Gastrocnemius medialis (tissue), 4 donors: ENCODE data around the gene CIROP.

Experiments
- CTCF ChIP-seq, 5 experiments: fragments of 450-650 bp in 3 of 5; fragments of 200-600 bp in 2 of 5; sonication (generic) in 2 of 5; IDR thresholded peaks in 4 of 5; conservative IDR thresholded peaks in 1 of 5; 1 replicate in 4 of 5; 2 replicates in 1 of 5; pipeline ENCODE4 v1.5.1; 2016 to 2019; ENCODE audit warnings: antibody characterized with exemption in 5 of 5, mild to moderate bottlenecking in 3 of 5, moderate library complexity in 3 of 5
- POLR2A ChIP-seq, 2 donors: fragments of 450-650 bp; IDR thresholded peaks; one replicate each; pipeline ENCODE4 v1.6.1; 2017; ENCODE audit warnings: antibody characterized with exemption in 2 of 2, mild to moderate bottlenecking in 2 of 2, moderate library complexity in 2 of 2

- TF ChIP-seq CTCF (IDR thresholded peaks at IDR 0.05 in 4 of 5, conservative IDR thresholded peaks at IDR 0.05 in 1 of 5) (no peak), POLR2A (IDR thresholded peaks at IDR 0.05) (no peak)
Measured at GRCh38 chr14:23130871-23131270, 26.1 kb upstream of the CIROP start.
